Measurements from ENCODE around the gene POTEM. TPM values are rescaled to one million over a fixed set of nuclear protein-coding genes. Genes with fewer than 3 reads are reported as not detected.
"Not testable (repeated sequence)": the region's sequence is repeated elsewhere in the genome, so short reads cannot be mapped to it uniquely, and the experiment has no call there.

The POTEM gene
- total RNA-seq, 2 donors from 2014 or later: not detected

GRCh38 chr14:19043384-19043783, 76.2 kb downstream of the POTEM start:
- H3K27ac ChIP-seq; H3K27me3 ChIP-seq (replicated peaks; ENCODE audit: insufficient read depth); DNase-seq (ENCODE audit: low spot score); H3K9me3 ChIP-seq; H3K4me1 ChIP-seq (ENCODE audit: control insufficient read depth in 1 of 2, low read depth in 2 of 2); ATAC-seq (ENCODE audit: insufficient number of reproducible peaks, low FRiP score, low read depth); H3K4me3 ChIP-seq; H3K36me3 ChIP-seq: not testable (repeated sequence)

Measured in thoracic aorta (tissue), 2 donors.